GM23248 (cell line): ENCODE data around the gene SUPT3H. TPM values are rescaled to one million over a fixed set of nuclear protein-coding genes. Genes with fewer than 3 reads are reported as not detected.

Experiments used
- DNase-seq: peaks from one replicate; pipeline ENCODE4 v3.0.0-alpha.2; 2015
- H2AFZ ChIP-seq: fragments of 200-600 bp; sonication (generic); 2 replicates; pipeline ENCODE4 v1.6.1; 2016; ENCODE audit warnings: antibody characterized with exemption
- H3F3A ChIP-seq: fragments of 200-600 bp; sonication (generic); 2 replicates; pipeline ENCODE4 v1.6.1; 2016; ENCODE audit warnings: mild to moderate bottlenecking, antibody characterized with exemption, mixed run types; ENCODE audit not compliant: insufficient read depth
- H3K27ac ChIP-seq: fragments of 200-600 bp; sonication (generic); 2 replicates; pipeline ENCODE4 v1.5.1; 2016; ENCODE audit warnings: mild to moderate bottlenecking
- H3K27me3 ChIP-seq: fragments of 200-600 bp; sonication (generic); replicated peaks from 2 replicates; pipeline ENCODE4 v1.6.1; 2016; ENCODE audit warnings: mild to moderate bottlenecking; ENCODE audit not compliant: insufficient read depth
- H3K36me3 ChIP-seq: fragments of 200-600 bp; sonication (generic); 2 replicates; pipeline ENCODE4 v1.6.1; 2016; ENCODE audit warnings: low read depth, mild to moderate bottlenecking
- H3K4me1 ChIP-seq: fragments of 200-600 bp; sonication (generic); 2 replicates; pipeline ENCODE4 v1.6.1; 2016; ENCODE audit warnings: mild to moderate bottlenecking; ENCODE audit not compliant: insufficient read depth
- H3K4me2 ChIP-seq: fragments of 200-600 bp; sonication (generic); one replicate; pipeline ENCODE4 v1.6.1; 2016; ENCODE audit warnings: mild to moderate bottlenecking; ENCODE audit not compliant: unreplicated experiment
- H3K4me3 ChIP-seq: fragments of 200-600 bp; sonication (generic); 2 replicates; pipeline ENCODE4 v1.5.1; 2016; ENCODE audit warnings: mild to moderate bottlenecking
- H3K79me2 ChIP-seq: fragments of 200-600 bp; sonication (generic); 2 replicates; pipeline ENCODE4 v1.6.1; 2016; ENCODE audit warnings: mild to moderate bottlenecking; ENCODE audit not compliant: insufficient read depth
- H3K9ac ChIP-seq: fragments of 200-600 bp; sonication (generic); 2 replicates; pipeline ENCODE4 v1.6.1; 2016; ENCODE audit warnings: mild to moderate bottlenecking
- H3K9me2 ChIP-seq: fragments of 200-600 bp; sonication (generic); 2 replicates; pipeline ENCODE4 v1.6.1; 2016; ENCODE audit warnings: mixed run types, mild to moderate bottlenecking, moderate library complexity; ENCODE audit not compliant: insufficient read depth
- H3K9me3 ChIP-seq: fragments of 200-600 bp; sonication (generic); one replicate; pipeline ENCODE4 v1.6.1; 2017; ENCODE audit warnings: low read depth
- H4K20me1 ChIP-seq: fragments of 200-600 bp; sonication (generic); 2 replicates; pipeline ENCODE4 v1.6.0; 2016; ENCODE audit not compliant: insufficient read depth
- EZH2 ChIP-seq: fragments of 200-600 bp; sonication (generic); IDR thresholded peaks from 2 replicates; pipeline ENCODE4 v1.6.1; 2018; ENCODE audit warnings: antibody characterized with exemption, mild to moderate bottlenecking; ENCODE audit not compliant: insufficient read depth, poor library complexity, severe bottlenecking
- EZH2phosphoT487 ChIP-seq: fragments of 200-600 bp; sonication (generic); IDR thresholded peaks from 2 replicates; pipeline ENCODE4 v1.6.1; 2018; ENCODE audit warnings: antibody characterized with exemption, moderate library complexity, mild to moderate bottlenecking, low read depth; ENCODE audit not compliant: insufficient read depth
- WGBS, 2 experiments: methylation state at CpG; one replicate each; pipeline ENCODE4 v1.1.6; 2015 to 2017; ENCODE audit warnings: low lambda C conversion rate in 2 of 2, low coverage in 1 of 2; ENCODE audit errors: missing lambda C conversion rate in 2 of 2; 5-methylcytosine and 5-hydroxymethylcytosine counted together
- in situ Hi-C: fragments of 300-500 bp; cut with MboI; formaldehyde crosslinking; loops from 2 replicates; pipeline ENCODE4 v1.15.0; 2020
- polyA plus RNA-seq: library from polyadenylated mRNA; unstranded; fragments of >200 nt; fragmentation: Nextera tagmentation; extraction: Ambion mirVana; gene quantifications from 2 replicates; pipeline ENCODE4 v1.2.1, GENCODE V29; 2016
- total RNA-seq: library from RNA; depleted of rRNA; stranded (reverse); fragments of >200 nt; shearing (Covaris generic); gene quantifications from 2 replicates; pipeline ENCODE4 v1.2.3, GENCODE V29; 2014

The SUPT3H gene
- total and polyA plus RNA-seq, 2 experiments from 2014 or later, result 9.3 to 12.4 TPM

GRCh38 chr6:44788387-44788981 is 589.2 kb downstream of the SUPT3H start:
- Histone ChIP-seq H2AFZ (no peak overlapping the region), H3K79me2 (no peaks in the 10 kb centered on the region), H3K27me3 (no peaks in the 10 kb centered on the region), H3K4me1 (no peaks in the 10 kb centered on the region), H3K27ac (no peak overlapping the region), H3K9me3 (no peaks in the 10 kb centered on the region), H3K4me3 (no peak overlapping the region), H3F3A (no peaks in the 10 kb centered on the region), H3K9ac (no peak overlapping the region), H3K36me3 (no peaks in the 10 kb centered on the region), H4K20me1 (no peaks in the 10 kb centered on the region), H3K9me2 (no peaks in the 10 kb centered on the region), H3K4me2 (no peak overlapping the region)
- WGBS, 2 experiments, result 80 to 84% methylated on average over 10 of the region's 10 CpGs
- TF ChIP-seq EZH2 (no peak), EZH2phosphoT487 (no peak)
- no peak for DNase-seq
- in situ Hi-C loops, result no loop called here

GRCh38 chr6:44787254-44787834 is 590.4 kb downstream of the SUPT3H start:
- no peaks in the 10 kb centered on the region for H4K20me1 ChIP-seq
- no peak for DNase-seq
- no peak for TF ChIP-seq EZH2phosphoT487
- H3K27me3 ChIP-seq, result no peaks in the 10 kb centered on the region
- H3F3A ChIP-seq, result no peaks in the 10 kb centered on the region
- H3K27ac ChIP-seq, result no peak overlapping the region
- in situ Hi-C loops, result no loop called here
- WGBS, 2 experiments, result 89 to 91% methylated on average over 8 of the region's 8 CpGs
- no peak overlapping the region for H2AFZ ChIP-seq
- H3K36me3 ChIP-seq, result no peaks in the 10 kb centered on the region
- no peaks in the 10 kb centered on the region for H3K9me3 ChIP-seq
- H3K4me3 ChIP-seq, result no peak overlapping the region
- no peaks in the 10 kb centered on the region for H3K79me2 ChIP-seq
- no peaks in the 10 kb centered on the region for H3K9me2 ChIP-seq
- no peak overlapping the region for H3K4me2 ChIP-seq
- no peak overlapping the region for H3K9ac ChIP-seq
- no peaks in the 10 kb centered on the region for H3K4me1 ChIP-seq

GRCh38 chr6:44785130-44785529 is 592.6 kb downstream of the SUPT3H start:
- no peak overlapping the region for H3K9ac ChIP-seq
- TF ChIP-seq EZH2 (no peak), EZH2phosphoT487 (no peak)
- H3K9me3 ChIP-seq, result no peaks in the 10 kb centered on the region
- no peaks in the 10 kb centered on the region for H4K20me1 ChIP-seq
- H3F3A ChIP-seq, result no peaks in the 10 kb centered on the region
- in situ Hi-C loops, result no loop called here
- DNase-seq, result no peak
- no peaks in the 10 kb centered on the region for H3K27me3 ChIP-seq
- H3K4me1 ChIP-seq, result no peaks in the 10 kb centered on the region
- H3K36me3 ChIP-seq, result no peaks in the 10 kb centered on the region
- H3K4me2 ChIP-seq, result no peak overlapping the region
- H2AFZ ChIP-seq, result no peak overlapping the region
- H3K9me2 ChIP-seq, result no peaks in the 10 kb centered on the region
- H3K79me2 ChIP-seq, result no peaks in the 10 kb centered on the region
- no peak overlapping the region for H3K27ac ChIP-seq
- WGBS, 2 experiments, result 11 to 13% methylated on average over 1 of the region's 1 CpG
- H3K4me3 ChIP-seq, result no peak overlapping the region

- H2AFZ ChIP-seq, result no peak overlapping the region
- H3K9me3 ChIP-seq, result no peaks in the 10 kb centered on the region
- no peaks in the 10 kb centered on the region for H3K36me3 ChIP-seq
- WGBS, 2 experiments, result 44 to 63% methylated on average over 1 of the region's 1 CpG
- H3K9ac ChIP-seq, result no peak overlapping the region
- H3K27ac ChIP-seq, result no peak overlapping the region
- no peaks in the 10 kb centered on the region for H3F3A ChIP-seq
- no peak for DNase-seq
- in situ Hi-C loops, result no loop called here
- H3K4me2 ChIP-seq, result no peak overlapping the region
- no peaks in the 10 kb centered on the region for H4K20me1 ChIP-seq
- TF ChIP-seq EZH2 (no peak), EZH2phosphoT487 (no peak)
- H3K9me2 ChIP-seq, result no peaks in the 10 kb centered on the region
- no peaks in the 10 kb centered on the region for H3K79me2 ChIP-seq
- no peaks in the 10 kb centered on the region for H3K27me3 ChIP-seq
- H3K4me3 ChIP-seq, result no peak overlapping the region
- H3K4me1 ChIP-seq, result no peaks in the 10 kb centered on the region
These were observed 593.5 kb downstream of the SUPT3H start for GRCh38 chr6:44784195-44784594.

GRCh38 chr6:44782892-44783291 is 594.8 kb downstream of the SUPT3H start:
- no peaks in the 10 kb centered on the region for H3F3A ChIP-seq
- H2AFZ ChIP-seq, result no peak overlapping the region
- no peak for DNase-seq
- no peak overlapping the region for H3K9ac ChIP-seq
- no peak overlapping the region for H3K4me3 ChIP-seq
- H3K79me2 ChIP-seq, result no peaks in the 10 kb centered on the region
- H3K4me1 ChIP-seq, result no peaks in the 10 kb centered on the region
- in situ Hi-C loops, result no loop called here
- H3K4me2 ChIP-seq, result no peak overlapping the region
- no peaks in the 10 kb centered on the region for H3K36me3 ChIP-seq
- no peaks in the 10 kb centered on the region for H4K20me1 ChIP-seq
- H3K9me3 ChIP-seq, result no peaks in the 10 kb centered on the region
- 31 to 33% methylated on average over 3 of the region's 3 CpGs for WGBS, 2 experiments
- TF ChIP-seq EZH2 (no peak), EZH2phosphoT487 (no peak)
- H3K27me3 ChIP-seq, result no peaks in the 10 kb centered on the region
- H3K9me2 ChIP-seq, result no peaks in the 10 kb centered on the region
- H3K27ac ChIP-seq, result no peak overlapping the region
